Stimulated activated memory B cell treated with anti-CD40 and anti-IgM and Interleukin-4, amounts not matched to agents 10 μg/mL and 1 μg/mL and 100 μg/mL, for 72 hours (primary cell): ENCODE results near the gene PAQR8.
"Not testable (repeated sequence)": the region's sequence is repeated elsewhere in the genome, so short reads cannot be mapped to it uniquely, and the experiment has no call there.

Source experiments
- ATAC-seq: fragments of 150-1000 bp; cut with Tn5 transposase; 2 replicates; pipeline ENCODE4 v1.10.0; 2021
- H3K27ac Mint-ChIP-seq: one replicate; pipeline ENCODE4 v1.8.0; 2022; ENCODE audit warnings: mild to moderate bottlenecking, mixed read lengths
- H3K27me3 Mint-ChIP-seq: one replicate; pipeline ENCODE4 v1.8.0; 2022; ENCODE audit warnings: mixed read lengths
- H3K36me3 Mint-ChIP-seq: one replicate; pipeline ENCODE4 v1.8.0; 2022; ENCODE audit warnings: mixed read lengths
- H3K4me1 Mint-ChIP-seq: one replicate; pipeline ENCODE4 v1.8.0; 2022; ENCODE audit warnings: mixed read lengths
- H3K4me3 Mint-ChIP-seq: one replicate; pipeline ENCODE4 v1.8.0; 2022; ENCODE audit warnings: mild to moderate bottlenecking, moderate library complexity, mixed read lengths
- H3K9me3 Mint-ChIP-seq: one replicate; pipeline ENCODE4 v1.8.0; 2022; ENCODE audit warnings: mixed read lengths

PAQR8 gene

DNA sequence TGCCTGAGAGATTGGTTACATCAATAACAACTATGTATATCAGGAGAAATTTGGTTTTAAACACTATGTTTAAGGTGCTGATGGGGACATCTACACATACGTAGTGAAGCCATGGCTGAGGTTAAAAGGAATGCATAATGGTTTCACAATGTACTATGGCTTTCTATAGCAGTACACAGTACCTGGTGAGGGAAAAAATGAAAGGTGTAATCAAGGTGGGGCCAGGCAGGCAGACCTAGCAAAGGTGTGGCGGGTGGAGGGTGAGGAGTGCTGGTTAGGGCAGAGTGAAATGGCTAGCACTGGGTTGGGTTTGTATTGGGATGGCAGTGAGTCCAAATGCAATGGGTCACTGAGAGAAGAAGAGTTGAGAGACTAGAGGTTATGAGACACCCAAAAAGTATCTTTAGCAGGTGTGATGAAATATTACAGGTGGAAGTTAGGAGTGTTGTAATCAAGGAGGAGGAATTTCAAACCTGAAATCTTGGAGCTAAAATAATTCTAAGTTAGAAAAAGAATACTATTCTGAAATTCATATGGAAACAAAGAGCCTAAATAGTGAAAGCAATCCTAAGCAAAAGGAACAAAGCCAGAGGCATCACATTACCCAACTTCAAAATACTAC is 22.3 kb downstream of the PAQR8 start:
- no peaks in the 10 kb centered on the region for H3K27me3 Mint-ChIP-seq
- no peak overlapping the region for H3K27ac Mint-ChIP-seq
- no peak overlapping the region for H3K4me3 Mint-ChIP-seq
- no peaks in the 10 kb centered on the region for H3K9me3 Mint-ChIP-seq
- no peak for ATAC-seq
- H3K4me1 Mint-ChIP-seq: peaks cover 24% of the 10 kb centered on the region
- peaks cover under 1% of the 10 kb centered on the region for H3K36me3 Mint-ChIP-seq

DNA sequence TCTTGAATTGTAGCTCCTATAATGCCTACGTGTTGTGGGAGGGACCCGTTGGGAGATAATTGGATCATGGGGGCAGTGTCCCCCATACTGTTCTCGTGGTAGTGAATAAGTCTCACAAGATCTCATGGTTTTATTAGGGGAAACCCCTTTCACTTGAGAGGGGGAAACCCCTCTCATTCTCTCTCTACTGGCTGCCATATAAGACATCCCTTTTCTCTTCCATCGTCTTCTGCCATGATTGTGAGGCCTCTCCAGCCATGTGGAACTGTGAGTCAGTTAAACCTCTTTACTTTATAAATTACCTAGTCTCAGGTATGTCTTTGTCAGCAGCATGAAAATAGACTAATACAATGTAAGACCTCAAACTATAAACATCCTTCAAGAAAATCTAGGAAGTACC is 23.1 kb downstream of the PAQR8 start:
- Mint-ChIP-seq H3K4me1 (peaks cover 31% of the 10 kb centered on the region), H3K4me3 (no peak overlapping the region), H3K36me3 (no peaks in the 10 kb centered on the region), H3K9me3 (no peaks in the 10 kb centered on the region), H3K27me3 (no peaks in the 10 kb centered on the region), H3K27ac (peak overlapping the region; percentile 3)
- no peak for ATAC-seq

DNA sequence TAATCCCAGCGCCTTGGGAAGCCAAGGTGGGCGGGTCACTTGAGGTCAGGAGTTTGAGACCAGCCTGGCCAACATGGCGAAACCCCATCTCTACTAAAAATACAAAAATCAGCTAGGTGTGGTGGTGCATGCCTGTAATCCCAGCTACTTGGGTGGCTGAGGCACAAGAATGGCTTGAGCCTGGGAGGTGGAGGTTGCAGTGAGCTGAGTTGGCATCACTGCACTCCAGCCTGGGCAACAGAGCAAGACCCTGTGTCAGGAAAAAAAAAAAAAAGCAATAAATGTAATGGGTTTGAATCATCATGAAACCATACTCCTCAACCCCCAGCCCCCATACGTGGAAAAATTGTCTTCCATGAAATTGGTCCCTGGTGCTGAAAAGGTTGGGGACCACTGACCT is 26.2 kb downstream of the PAQR8 start:
- H3K27ac Mint-ChIP-seq, H3K4me3 Mint-ChIP-seq, H3K9me3 Mint-ChIP-seq, H3K27me3 Mint-ChIP-seq, ATAC-seq, H3K36me3 Mint-ChIP-seq: not testable (repeated sequence)
- H3K4me1 Mint-ChIP-seq: peaks cover 48% of the 10 kb centered on the region

DNA sequence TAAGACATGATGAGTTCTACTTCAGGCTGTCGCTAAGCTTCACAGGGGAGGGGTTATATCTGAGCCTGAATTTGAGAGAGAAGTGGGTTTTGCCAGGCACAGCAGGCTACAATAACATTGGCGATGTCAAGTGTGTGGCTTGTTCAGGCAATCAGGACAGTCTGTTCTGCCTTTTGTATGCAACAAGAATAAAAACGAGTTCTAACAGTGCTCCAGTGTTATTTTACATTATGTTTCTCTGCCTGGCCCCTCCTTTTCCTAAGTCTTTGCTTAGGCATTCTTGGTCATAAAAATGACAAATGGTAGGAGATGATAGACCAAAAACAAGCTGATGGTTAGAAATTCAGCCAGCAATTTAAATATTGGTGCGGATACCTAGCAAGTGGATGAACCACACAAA is 26.8 kb downstream of the PAQR8 start:
- Mint-ChIP-seq H3K27me3 (no peaks in the 10 kb centered on the region), H3K4me3 (no peak overlapping the region), H3K27ac (no peak overlapping the region), H3K36me3 (no peaks in the 10 kb centered on the region), H3K9me3 (no peaks in the 10 kb centered on the region), H3K4me1 (peaks cover 49% of the 10 kb centered on the region)
- ATAC-seq: no peak

DNA sequence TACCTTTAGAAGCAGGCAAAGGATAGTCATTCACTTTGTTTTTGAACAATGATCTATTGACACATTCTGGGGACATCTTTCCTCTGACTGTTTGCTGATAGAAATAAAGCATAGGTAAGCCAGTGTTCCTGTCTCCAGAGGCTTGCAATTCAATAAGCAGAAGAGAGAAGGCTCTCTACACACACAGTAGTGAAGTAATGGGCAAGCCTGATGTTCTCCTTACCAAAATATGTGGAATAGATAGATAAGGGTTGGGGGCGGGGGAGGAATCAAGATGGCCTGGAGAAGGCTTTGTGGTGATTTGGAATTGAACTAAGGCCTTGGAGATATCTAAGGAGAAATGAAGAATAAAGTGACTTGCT is 27.3 kb downstream of the PAQR8 start:
- H3K36me3 Mint-ChIP-seq: no peaks in the 10 kb centered on the region
- no peak overlapping the region for H3K4me3 Mint-ChIP-seq
- ATAC-seq: no peak

DNA sequence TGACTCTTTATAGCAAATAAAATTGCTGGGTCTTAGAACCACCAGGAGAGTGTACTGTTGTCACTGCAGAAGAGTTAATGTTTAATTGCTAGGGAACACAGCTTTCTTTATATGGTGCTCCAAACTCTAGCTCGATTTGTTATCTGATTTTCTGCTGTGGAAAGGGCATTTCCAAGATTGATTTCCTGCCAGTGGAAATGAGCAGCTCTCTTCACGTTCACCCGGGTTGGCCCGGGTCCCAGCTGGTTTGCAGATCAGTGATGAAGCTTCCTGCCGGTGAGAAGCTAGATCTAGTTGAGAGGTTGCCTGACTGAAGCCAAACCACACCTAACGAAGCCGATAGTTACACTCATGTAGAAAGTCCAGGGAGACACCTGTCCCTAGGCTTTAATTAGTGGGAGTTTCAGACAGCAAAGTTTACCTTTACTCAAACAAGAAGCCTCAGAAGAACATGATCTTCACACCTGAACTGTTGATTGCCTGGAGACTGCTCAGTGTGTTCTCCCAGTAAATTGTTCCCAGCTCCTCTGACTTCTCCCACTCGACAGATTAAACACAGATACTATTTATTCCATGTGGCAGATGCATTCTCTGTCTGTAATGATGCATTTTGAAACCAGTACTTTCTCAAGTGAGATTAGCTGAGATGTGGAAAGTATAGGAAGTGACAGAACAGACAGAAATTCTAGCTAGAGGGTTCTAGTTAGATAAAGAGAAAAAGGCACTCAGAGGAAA is 27.8 kb downstream of the PAQR8 start:
- ATAC-seq: peak; percentile 65
- H3K27ac Mint-ChIP-seq: peak overlapping the region; percentile 82
- H3K27me3 Mint-ChIP-seq: no peaks in the 10 kb centered on the region
- H3K9me3 Mint-ChIP-seq: no peaks in the 10 kb centered on the region
- peak overlapping the region; percentile 51 for H3K4me3 Mint-ChIP-seq
- H3K36me3 Mint-ChIP-seq: no peaks in the 10 kb centered on the region
- peaks cover 46% of the 10 kb centered on the region for H3K4me1 Mint-ChIP-seq

More for the DNA sequence above, 27.3 kb downstream of the PAQR8 start:
- Mint-ChIP-seq H3K4me1 (peaks cover 49% of the 10 kb centered on the region), H3K27ac (peak overlapping the region; percentile 82), H3K9me3 (no peaks in the 10 kb centered on the region), H3K27me3 (no peaks in the 10 kb centered on the region)

DNA sequence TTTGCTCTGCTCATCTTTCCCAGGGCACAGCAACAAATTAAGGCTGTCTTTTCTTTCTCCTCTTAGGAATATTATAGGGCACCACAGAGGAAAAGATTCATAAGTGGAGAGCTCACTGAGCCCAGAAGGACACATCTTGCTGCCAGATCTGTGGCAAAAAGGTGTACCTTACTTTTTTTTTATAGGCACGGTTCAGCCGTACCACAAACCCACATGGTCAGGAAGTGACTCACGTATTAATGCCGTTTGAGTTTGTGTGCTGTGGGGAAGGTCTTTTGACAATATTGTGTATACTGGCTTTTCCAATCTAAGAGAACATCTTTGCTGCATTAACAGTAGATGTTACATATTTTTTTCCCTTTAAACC is 28.4 kb downstream of the PAQR8 start:
- peaks cover 41% of the 10 kb centered on the region for H3K4me1 Mint-ChIP-seq
- ATAC-seq: peak; percentile 82

DNA sequence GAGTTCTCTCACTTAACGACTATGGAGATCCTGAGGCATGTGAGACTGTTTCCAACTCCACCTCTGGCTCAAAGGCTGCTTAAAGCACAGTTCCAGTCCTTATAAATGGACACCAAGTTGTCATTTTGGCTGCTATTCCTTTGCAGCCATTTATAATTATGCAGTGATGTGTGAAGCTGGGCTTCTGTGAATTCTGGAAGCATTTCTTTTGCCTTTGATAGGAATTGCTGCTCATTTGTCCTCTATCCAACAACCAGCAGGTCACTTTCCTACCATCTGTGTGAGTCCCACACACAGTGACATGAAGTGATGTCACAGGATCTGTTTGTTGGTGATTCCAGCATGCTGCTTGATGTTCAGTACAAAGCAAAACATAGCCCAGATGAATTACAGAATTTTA is 29.6 kb downstream of the PAQR8 start:
- no peak overlapping the region for H3K27ac Mint-ChIP-seq
- H3K4me1 Mint-ChIP-seq: peaks cover 47% of the 10 kb centered on the region
- no peaks in the 10 kb centered on the region for H3K36me3 Mint-ChIP-seq
- H3K27me3 Mint-ChIP-seq: no peaks in the 10 kb centered on the region
- H3K4me3 Mint-ChIP-seq: no peak overlapping the region
- ATAC-seq: no peak
- H3K9me3 Mint-ChIP-seq: no peaks in the 10 kb centered on the region

More for the DNA sequence above, 28.4 kb downstream of the PAQR8 start:
- Mint-ChIP-seq H3K36me3 (no peaks in the 10 kb centered on the region), H3K4me3 (peak overlapping the region; percentile 51), H3K27ac (peak overlapping the region; percentile 82), H3K27me3 (no peaks in the 10 kb centered on the region), H3K9me3 (no peaks in the 10 kb centered on the region)

DNA sequence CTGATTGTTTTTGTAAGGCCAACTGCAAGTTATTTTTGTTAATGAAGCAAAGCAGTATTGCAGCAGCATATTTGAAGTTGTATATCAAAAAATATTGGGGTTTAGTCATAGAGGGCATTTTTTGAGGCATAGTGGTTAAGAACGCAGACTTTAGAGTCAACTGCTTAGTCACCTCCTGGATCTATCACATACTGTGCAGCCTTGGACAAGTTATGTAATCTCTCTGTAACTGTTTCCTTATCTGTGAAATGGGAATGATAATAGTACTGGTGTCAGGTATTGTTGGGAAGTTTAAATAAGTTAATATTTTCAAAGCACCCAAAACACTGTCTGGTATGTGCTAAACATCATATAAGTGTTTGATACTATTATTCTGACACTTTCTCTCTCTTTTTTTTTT is 31.0 kb downstream of the PAQR8 start:
- no peaks in the 10 kb centered on the region for H3K9me3 Mint-ChIP-seq
- H3K27ac Mint-ChIP-seq: no peak overlapping the region
- peaks cover 60% of the 10 kb centered on the region for H3K4me1 Mint-ChIP-seq
- H3K36me3 Mint-ChIP-seq: no peaks in the 10 kb centered on the region
- ATAC-seq: no peak
- no peaks in the 10 kb centered on the region for H3K27me3 Mint-ChIP-seq
- no peak overlapping the region for H3K4me3 Mint-ChIP-seq

DNA sequence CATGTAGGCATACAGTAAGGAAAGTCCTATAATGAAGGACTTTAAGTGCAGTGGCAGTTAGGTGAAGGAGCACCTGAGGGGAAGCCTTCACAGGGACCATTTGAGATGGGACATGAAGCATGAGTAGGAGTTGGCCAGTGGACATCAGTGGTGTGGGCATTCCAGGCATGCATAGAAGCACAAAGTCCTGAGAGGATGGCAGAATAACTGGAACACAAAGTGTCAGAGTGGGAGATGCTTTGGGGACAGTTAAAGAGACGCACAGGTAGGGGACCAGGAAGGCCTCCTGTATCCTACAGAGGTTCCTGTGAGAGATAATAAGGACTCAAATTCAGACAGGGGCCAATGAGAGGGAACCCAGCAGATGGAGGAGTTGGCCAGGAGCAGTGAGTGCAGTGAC is 31.8 kb downstream of the PAQR8 start:
- no peaks in the 10 kb centered on the region for H3K27me3 Mint-ChIP-seq
- peaks cover 62% of the 10 kb centered on the region for H3K4me1 Mint-ChIP-seq
- H3K36me3 Mint-ChIP-seq: no peaks in the 10 kb centered on the region
- no peak overlapping the region for H3K4me3 Mint-ChIP-seq
- peak overlapping the region; percentile 51 for H3K27ac Mint-ChIP-seq
- no peaks in the 10 kb centered on the region for H3K9me3 Mint-ChIP-seq
- ATAC-seq: no peak

DNA sequence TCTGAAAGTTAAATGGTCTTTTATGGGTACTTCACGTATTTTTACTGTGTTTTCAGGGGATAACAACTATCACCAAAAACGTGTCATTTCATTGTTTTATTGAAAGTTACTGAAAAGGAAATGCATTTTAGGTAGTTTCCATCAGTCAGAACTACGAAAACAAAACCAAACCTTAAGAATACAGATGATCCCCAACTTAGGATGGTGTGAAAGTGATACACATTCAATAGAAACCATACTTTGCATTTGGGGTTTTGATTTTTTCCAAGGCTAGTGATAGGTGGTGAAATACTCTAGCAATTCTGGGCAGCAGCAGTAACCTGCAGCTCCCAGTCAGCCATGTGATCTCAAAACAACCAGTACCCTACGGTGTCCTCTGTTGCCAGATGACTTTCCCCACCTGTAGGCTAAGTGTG is 32.3 kb downstream of the PAQR8 start:
- peak; percentile 67 for ATAC-seq
- Mint-ChIP-seq H3K4me3 (no peak overlapping the region), H3K27ac (peak overlapping the region; percentile 51), H3K27me3 (no peaks in the 10 kb centered on the region), H3K36me3 (no peaks in the 10 kb centered on the region), H3K4me1 (peaks cover 59% of the 10 kb centered on the region), H3K9me3 (no peaks in the 10 kb centered on the region)

DNA sequence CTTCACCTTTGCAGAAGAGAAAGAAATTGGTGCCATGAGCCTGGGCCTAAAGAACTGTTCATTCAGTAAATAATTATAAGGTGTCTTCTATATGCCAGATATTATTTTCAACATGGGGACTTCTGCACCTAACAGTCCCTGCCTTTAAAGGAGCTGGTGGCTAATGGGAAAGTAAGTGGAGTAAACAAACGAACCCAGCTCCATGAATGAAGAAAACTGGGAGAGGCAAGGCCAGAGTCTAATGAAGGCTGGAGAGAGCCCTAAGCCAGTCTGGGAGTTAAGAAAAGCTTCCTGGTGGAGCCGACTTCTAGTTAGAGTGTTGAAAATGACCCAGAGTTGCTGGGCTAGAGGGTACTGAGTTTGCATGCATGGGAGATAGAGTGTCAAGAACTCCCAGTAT is 34.0 kb downstream of the PAQR8 start:
- H3K4me1 Mint-ChIP-seq: peaks cover 51% of the 10 kb centered on the region
- H3K9me3 Mint-ChIP-seq: no peaks in the 10 kb centered on the region
- H3K27me3 Mint-ChIP-seq: no peaks in the 10 kb centered on the region
- no peak overlapping the region for H3K27ac Mint-ChIP-seq
- H3K4me3 Mint-ChIP-seq: no peak overlapping the region
- ATAC-seq: no peak
- H3K36me3 Mint-ChIP-seq: no peaks in the 10 kb centered on the region

DNA sequence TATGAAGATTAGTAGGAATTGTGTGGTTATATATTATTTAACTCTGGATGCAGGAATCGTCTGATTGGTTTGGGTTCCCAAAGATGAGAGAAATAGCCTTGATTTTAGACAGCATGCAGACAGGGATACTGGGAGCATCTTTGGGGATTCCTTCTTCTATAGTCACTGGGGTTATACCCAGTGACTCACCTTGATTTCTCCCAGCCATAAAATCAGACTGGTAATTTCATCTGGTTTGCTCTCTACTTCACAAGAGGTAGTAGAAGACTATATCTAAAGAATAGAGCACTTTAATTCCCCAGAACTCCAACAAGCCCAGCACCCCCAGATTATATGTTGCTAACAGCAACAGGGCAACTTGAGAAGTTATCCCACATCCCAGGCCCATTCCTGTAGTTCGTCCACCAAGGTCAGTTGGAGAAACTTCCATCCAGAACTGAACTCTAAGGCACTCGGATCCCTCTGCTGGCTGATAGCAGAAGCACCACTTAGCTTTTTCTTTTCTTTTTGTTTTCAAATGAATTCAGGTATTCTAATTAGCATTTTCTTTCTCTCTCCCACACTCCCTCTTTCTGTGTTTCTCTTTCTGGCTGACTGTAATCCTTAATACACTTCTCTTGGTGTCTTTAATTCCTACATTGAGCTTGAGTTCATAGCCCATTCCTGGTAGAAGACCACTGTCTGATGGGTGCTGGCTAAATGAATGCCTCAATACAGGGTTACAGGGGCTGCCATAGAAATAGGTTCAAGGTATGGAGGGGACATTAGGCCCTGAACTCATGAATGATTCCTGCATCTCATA is 37.8 kb downstream of the PAQR8 start:
- no peaks in the 10 kb centered on the region for H3K9me3 Mint-ChIP-seq
- no peak overlapping the region for H3K4me3 Mint-ChIP-seq
- no peaks in the 10 kb centered on the region for H3K27me3 Mint-ChIP-seq
- H3K27ac Mint-ChIP-seq: no peak overlapping the region
- no peak for ATAC-seq
- peaks cover 13% of the 10 kb centered on the region for H3K36me3 Mint-ChIP-seq
- H3K4me1 Mint-ChIP-seq: peaks cover 32% of the 10 kb centered on the region

DNA sequence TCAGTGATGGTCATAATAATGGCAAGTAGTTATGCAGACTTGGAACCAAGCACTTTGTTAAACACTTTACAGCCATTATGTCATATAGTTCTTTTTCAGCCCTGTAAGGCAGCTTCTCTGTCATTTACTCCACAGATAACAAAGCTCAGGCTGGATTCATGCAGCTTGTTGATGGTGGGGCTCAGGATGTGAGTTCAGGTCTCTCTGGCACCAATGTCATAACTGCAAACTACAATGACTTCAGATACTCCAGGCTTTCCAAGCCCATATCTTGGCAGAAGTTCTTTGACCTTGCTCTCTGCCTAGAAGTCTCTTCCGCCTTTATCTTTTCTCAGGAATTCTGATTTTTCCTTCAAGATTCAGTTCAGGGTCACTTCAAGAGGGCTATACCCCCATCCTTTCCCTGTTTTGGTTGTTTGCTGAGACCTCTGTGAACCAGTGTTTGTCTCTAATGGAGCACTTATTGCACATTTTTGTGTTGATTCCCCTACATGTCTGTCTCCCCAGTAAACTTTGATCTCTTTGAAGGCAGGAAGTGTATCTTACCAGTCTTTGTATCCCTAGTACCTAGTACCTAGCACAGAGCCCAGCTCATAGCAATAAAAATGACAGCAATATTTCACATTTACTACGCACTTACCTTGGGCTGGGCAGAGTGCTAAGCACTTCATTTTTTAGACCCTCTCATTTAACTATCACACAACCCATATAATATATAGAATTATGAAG is 38.5 kb downstream of the PAQR8 start:
- ATAC-seq: no peak
- Mint-ChIP-seq H3K4me3 (no peak overlapping the region), H3K9me3 (no peaks in the 10 kb centered on the region), H3K36me3 (peaks cover 13% of the 10 kb centered on the region), H3K27me3 (no peaks in the 10 kb centered on the region), H3K27ac (peak overlapping the region; percentile 41), H3K4me1 (peaks cover 32% of the 10 kb centered on the region)

DNA sequence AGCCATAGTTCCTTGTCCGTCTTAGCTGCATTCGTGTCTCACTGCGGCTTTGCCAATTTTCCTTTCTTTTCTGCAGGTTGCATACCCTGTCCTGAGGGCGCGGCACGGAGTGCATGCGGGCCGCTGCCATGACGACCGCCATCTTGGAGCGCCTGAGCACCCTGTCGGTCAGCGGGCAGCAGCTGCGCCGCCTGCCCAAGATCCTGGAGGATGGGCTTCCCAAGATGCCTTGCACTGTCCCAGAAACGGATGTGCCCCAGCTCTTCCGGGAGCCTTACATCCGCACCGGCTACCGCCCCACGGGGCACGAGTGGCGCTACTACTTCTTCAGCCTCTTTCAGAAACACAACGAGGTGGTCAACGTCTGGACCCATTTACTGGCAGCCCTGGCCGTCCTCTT is 41.1 kb downstream of the PAQR8 start:
- ATAC-seq: no peak
- Mint-ChIP-seq H3K27ac (no peak overlapping the region), H3K36me3 (peaks cover 13% of the 10 kb centered on the region), H3K4me1 (peaks cover 9% of the 10 kb centered on the region), H3K27me3 (no peaks in the 10 kb centered on the region), H3K9me3 (no peaks in the 10 kb centered on the region), H3K4me3 (no peak overlapping the region)
